GM21526 (cell line): ENCODE results near the gene CCDC12.

Source experiments
- ATAC-seq: cut with Tn5 transposase; IDR thresholded peaks from one replicate; pipeline ENCODE4 v1.9.1; 2021; ENCODE audit warnings: moderate library complexity; ENCODE audit not compliant: unreplicated experiment, low FRiP score

The CCDC12 gene

GRCh38 chr3:46898321-46899150, 78.0 kb downstream of the CCDC12 start:
- ATAC-seq = no peak

DNA sequence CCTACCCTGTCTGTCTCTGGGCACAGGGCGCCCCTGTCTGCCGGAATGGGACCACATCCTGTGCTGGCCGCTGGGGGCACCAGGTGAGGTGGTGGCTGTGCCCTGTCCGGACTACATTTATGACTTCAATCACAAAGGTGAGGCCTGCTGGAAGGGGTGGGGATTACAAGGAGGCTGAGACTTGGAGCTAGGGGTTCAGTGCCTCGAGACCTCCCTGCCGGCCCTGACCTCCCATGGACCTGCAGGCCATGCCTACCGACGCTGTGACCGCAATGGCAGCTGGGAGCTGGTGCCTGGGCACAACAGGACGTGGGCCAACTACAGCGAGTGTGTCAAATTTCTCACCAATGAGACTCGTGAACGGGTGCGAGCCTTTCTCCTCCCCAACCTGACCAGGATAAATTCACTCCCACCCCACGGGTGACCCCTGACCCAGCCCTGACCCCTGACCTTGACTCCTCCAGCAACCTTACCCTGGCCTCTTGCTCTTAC, 78.7 kb downstream of the CCDC12 start:
- no peak for ATAC-seq

DNA sequence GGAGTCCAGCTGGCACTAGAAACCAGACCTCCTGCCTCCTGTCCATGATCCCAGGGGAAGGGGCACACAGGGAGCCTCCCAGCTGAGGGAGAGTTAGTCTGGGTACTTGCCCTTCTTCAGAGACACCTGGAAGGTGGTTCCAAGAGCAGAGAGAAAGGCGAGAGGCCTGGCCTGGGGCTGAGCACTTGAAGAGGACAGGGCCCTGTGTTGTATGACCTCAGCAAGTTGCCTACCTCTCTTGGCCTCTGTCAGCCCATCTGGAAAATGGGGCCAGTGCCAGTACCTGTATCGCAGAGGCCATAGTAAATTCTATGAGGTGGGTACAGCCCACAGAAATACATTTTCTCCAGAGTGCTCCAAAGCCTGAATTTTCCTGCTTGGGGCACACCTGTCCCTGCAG, 79.5 kb downstream of the CCDC12 start:
- ATAC-seq = no peak

- no peak for ATAC-seq
Observed at GRCh38 chr3:46896386-46896785, 80.2 kb downstream of the CCDC12 start.

GRCh38 chr3:46895761-46896160, 80.8 kb downstream of the CCDC12 start:
- no peak for ATAC-seq

GRCh38 chr3:46895204-46895660, 81.3 kb downstream of the CCDC12 start:
- ATAC-seq = no peak

GRCh38 chr3:46894256-46894655, 82.3 kb downstream of the CCDC12 start:
- ATAC-seq = no peak

DNA sequence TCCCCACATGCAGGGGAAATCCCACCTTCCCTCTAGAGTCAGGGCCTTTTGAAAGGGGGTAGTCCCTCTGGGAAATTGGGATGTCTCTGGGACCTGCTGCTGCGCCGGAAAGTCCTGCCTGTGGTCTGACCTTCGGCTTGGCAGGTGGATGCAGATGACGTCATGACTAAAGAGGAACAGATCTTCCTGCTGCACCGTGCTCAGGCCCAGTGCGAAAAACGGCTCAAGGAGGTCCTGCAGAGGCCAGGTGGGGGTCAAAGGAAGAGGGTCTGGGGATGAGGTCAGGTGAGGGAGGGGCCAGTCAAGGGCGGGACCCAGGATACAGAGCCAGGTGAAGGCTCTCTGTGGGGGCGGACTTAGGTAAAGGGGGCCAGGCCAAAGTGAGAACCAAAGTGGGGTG, 82.8 kb downstream of the CCDC12 start:
- ATAC-seq = no peak

DNA sequence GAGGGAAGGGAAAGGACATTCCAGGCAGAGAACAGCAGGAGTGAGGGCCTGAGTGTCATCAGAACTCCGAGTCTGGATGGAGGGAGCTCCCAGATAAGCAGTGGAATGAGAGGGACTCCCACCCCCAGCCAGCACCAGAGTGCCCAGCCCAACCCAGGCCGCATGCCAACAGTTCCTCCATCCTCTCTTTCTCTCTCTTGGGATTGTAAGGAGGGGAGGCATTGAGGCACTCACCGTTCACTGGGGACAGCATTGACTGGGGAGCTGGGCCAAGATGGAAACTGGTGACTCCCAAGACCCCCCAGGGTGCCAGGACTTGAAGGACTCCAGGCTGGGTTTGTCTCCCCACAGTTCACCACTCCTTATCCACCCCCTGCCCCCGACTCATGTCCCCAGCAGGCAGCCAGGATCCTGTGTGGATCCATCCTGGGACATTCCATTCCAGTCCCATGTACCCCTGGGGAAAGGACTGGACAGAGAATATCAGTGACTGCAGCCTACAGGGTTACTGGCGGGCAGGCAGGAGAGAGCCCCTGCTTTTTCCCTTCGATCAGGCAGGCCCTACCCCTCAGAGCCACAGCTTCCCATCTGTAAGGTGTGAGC, 83.3 kb downstream of the CCDC12 start:
- ATAC-seq = no peak

- no peak for ATAC-seq
Observed at GRCh38 chr3:46892285-46893145, 84.0 kb downstream of the CCDC12 start.

DNA sequence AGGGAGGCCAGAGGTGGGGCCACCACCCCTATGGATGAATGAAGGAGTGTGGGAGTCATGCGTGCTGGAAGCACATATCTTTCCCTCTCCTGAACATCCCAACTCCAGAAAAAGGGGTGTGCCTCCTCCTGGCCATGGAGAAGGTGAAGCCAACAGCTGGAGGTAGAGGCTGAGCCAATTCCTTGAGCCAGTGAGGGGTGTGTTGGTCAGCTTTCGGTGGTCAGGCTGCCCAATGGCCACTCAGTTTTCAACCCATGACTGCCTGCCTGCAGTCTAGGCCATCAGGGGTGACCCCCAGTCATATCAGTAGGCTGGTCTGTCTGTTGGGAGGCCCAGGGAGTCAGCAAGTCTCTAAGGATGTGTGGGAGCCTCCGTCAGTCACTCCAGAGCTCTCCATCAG, 85.4 kb downstream of the CCDC12 start:
- ATAC-seq = no peak

DNA sequence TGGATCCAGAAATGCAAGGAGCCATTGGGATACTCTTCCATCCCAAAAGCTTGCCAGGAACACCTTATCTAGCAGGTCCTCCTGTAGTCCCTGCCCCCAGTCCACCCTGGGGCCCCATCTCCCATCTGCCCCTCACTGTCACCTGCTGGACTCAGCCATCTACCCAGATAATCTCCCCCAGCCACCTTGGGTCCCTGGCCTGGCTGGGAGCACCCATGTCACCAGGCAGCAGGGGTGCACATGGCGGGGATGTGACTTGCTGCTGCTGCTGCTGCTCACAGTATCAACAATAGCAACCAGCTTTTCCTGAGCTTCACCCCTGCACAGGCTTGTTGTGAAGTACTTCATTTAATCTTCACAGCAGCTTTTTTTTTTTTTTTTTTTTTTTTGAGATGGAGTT, 86.4 kb downstream of the CCDC12 start:
- ATAC-seq = no peak

GRCh38 chr3:46889381-46890110, 87.0 kb downstream of the CCDC12 start:
- ATAC-seq = no peak

- ATAC-seq = no peak
Observed at GRCh38 chr3:46888705-46889104, 87.8 kb downstream of the CCDC12 start.

GRCh38 chr3:46887980-46888494, 88.5 kb downstream of the CCDC12 start:
- no peak for ATAC-seq

DNA sequence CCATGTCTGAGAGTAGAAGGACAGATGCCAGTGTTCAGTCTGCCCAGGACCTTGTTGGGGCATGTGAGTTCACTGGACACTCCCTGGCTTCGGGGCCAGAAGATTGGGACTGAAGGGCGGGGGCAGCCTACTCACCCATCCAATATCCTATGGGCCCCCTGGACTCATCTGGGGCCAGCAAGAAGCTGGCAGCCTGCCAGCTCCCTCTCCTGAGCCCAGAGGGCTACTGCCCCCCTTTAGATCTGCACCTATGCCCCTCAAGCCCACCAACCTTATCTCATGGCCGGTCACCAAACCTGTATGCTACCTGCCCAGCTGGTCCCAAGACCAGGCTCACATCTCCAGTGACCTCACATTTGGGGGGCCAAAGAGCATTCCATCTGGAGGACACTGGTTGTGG, 90.9 kb downstream of the CCDC12 start:
- no peak for ATAC-seq

DNA sequence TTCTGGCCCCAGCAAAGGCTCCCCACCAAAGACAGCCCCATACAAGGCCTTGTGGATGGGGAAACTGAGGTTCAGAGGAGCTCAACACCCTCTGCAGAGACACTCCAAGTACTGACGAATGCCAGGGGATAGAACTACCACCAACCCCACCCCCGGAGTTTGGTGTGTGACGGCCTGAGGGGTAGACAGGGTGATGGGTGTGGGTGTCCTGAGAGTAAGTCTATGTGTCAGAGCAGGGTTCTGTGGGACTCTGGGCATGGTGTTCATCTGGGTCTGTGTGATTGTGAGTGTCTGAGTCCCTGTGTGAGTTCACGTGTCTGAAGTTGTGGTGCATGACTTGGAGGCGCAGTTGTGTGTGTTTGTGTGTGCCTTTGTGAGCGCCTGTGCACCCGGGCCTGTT, 91.6 kb downstream of the CCDC12 start:
- no peak for ATAC-seq

DNA sequence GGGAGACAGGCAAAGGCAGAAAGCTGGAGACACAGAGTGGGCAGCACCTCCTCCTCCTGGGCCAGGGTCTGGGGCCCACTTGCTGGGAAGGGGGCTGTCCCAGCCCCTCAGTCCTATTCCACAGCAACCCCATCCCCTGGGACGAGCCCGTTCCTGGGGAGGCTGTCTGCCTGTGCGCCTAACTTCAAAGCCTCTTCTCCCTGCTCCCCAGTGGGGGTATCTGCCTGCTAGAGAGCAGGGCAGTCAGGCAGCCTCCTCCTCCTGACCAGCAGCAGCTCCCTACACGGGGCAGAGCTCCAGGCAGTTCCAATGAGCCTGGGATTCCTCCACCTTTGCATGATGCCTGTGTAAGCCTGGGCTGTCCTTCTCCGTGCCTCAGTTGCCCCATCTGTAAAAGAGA, 92.1 kb downstream of the CCDC12 start:
- no peak for ATAC-seq

GRCh38 chr3:46883830-46884185, 92.7 kb downstream of the CCDC12 start:
- no peak for ATAC-seq
